WERI-Rb-1 (cell line): Measurements from ENCODE around the gene LRP10.
A peak's percentile ranks its signal among the peaks of the same experiment; 100 is the strongest.

Experiments
- DNase-seq: peaks from one replicate; pipeline ENCODE4 v3.0.0-alpha.2; 2020
- H3K27ac ChIP-seq: fragments of 250-450 bp; sonication (Bioruptor Pico); 2 replicates; pipeline ENCODE4 v1.5.1; 2020; ENCODE audit warnings: mild to moderate bottlenecking, moderate library complexity
- H3K27me3 ChIP-seq: fragments of 250-450 bp; sonication (Bioruptor Pico); 2 replicates; pipeline ENCODE4 v1.5.1; 2021; ENCODE audit warnings: mild to moderate bottlenecking, low read depth, moderate library complexity; ENCODE audit not compliant: insufficient read depth, severe bottlenecking
- H3K36me3 ChIP-seq: fragments of 250-450 bp; sonication (Bioruptor Pico); 2 replicates; pipeline ENCODE4 v1.5.1; 2020; ENCODE audit warnings: mild to moderate bottlenecking, moderate library complexity
- H3K4me3 ChIP-seq: 2 replicates; pipeline ENCODE4 v1.5.1; 2011; ENCODE audit warnings: low read depth, mild to moderate bottlenecking, control low read depth, low read length
- H3K9me3 ChIP-seq: fragments of 250-450 bp; sonication (Bioruptor Pico); 2 replicates; pipeline ENCODE4 v1.5.1; 2021; ENCODE audit warnings: mild to moderate bottlenecking, moderate library complexity; ENCODE audit not compliant: severe bottlenecking
- TF ChIP-seq, protein P1 (sequence below): IDR thresholded peaks from 2 replicates; pipeline ENCODE4 v1.5.1; 2011; ENCODE audit warnings: low read depth, mild to moderate bottlenecking, control low read depth, inconsistent platforms, low read length

LRP10 gene

GRCh38 chr14:22872833-22873520 lies 1.4 kb downstream of the LRP10 start:
- no peak for DNase-seq
- Histone ChIP-seq H3K27ac (peak overlapping the region; percentile 78; the same call in 1 of the 2 replicates), H3K27me3 (no peaks in the 10 kb centered on the region), H3K9me3 (no peaks in the 10 kb centered on the region), H3K4me3 (no peak overlapping the region; the same call in 1 of the 2 replicates), H3K36me3 (no peaks in the 10 kb centered on the region; the same call in 1 of the 2 replicates)
- TF ChIP-seq, protein P1, sequence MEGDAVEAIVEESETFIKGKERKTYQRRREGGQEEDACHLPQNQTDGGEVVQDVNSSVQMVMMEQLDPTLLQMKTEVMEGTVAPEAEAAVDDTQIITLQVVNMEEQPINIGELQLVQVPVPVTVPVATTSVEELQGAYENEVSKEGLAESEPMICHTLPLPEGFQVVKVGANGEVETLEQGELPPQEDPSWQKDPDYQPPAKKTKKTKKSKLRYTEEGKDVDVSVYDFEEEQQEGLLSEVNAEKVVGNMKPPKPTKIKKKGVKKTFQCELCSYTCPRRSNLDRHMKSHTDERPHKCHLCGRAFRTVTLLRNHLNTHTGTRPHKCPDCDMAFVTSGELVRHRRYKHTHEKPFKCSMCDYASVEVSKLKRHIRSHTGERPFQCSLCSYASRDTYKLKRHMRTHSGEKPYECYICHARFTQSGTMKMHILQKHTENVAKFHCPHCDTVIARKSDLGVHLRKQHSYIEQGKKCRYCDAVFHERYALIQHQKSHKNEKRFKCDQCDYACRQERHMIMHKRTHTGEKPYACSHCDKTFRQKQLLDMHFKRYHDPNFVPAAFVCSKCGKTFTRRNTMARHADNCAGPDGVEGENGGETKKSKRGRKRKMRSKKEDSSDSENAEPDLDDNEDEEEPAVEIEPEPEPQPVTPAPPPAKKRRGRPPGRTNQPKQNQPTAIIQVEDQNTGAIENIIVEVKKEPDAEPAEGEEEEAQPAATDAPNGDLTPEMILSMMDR = no peak

DNA sequence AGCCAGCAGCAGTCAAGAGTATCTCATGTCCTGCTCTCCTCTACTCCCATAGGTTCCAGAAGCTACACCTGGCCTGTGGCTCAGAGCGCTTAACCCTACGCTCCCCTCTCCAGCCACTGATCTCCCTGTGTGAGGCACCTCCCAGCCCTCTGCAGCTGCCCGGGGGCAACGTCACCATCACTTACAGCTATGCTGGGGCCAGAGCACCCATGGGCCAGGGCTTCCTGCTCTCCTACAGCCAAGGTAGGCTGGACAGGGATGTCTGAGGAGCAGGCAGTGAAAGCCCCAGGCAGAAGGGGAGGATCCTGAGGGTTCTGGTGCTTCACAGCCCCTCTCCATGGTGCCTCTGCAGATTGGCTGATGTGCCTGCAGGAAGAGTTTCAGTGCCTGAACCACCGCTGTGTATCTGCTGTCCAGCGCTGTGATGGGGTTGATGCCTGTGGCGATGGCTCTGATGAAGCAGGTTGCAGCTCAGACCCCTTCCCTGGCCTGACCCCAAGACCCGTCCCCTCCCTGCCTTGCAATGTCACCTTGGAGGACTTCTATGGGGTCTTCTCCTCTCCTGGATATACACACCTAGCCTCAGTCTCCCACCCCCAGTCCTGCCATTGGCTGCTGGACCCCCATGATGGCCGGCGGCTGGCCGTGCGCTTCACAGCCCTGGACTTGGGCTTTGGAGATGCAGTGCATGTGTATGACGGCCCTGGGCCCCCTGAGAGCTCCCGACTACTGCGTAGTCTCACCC lies 3.6 kb downstream of the LRP10 start:
- Histone ChIP-seq H3K27me3 (no peaks in the 10 kb centered on the region), H3K27ac (no peak overlapping the region), H3K36me3 (no peaks in the 10 kb centered on the region; the same call in 1 of the 2 replicates), H3K4me3 (no peak overlapping the region), H3K9me3 (no peaks in the 10 kb centered on the region)
- TF ChIP-seq, protein P1 = no peak
- no peak for DNase-seq

DNA sequence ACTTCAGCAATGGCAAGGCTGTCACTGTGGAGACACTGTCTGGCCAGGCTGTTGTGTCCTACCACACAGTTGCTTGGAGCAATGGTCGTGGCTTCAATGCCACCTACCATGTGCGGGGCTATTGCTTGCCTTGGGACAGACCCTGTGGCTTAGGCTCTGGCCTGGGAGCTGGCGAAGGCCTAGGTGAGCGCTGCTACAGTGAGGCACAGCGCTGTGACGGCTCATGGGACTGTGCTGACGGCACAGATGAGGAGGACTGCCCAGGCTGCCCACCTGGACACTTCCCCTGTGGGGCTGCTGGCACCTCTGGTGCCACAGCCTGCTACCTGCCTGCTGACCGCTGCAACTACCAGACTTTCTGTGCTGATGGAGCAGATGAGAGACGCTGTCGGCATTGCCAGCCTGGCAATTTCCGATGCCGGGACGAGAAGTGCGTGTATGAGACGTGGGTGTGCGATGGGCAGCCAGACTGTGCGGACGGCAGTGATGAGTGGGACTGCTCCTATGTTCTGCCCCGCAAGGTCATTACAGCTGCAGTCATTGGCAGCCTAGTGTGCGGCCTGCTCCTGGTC lies 4.3 kb downstream of the LRP10 start:
- no peaks in the 10 kb centered on the region; the same call in 1 of the 2 replicates for H3K36me3 ChIP-seq
- TF ChIP-seq, protein P1 = no peak
- no peak overlapping the region for H3K4me3 ChIP-seq

DNA sequence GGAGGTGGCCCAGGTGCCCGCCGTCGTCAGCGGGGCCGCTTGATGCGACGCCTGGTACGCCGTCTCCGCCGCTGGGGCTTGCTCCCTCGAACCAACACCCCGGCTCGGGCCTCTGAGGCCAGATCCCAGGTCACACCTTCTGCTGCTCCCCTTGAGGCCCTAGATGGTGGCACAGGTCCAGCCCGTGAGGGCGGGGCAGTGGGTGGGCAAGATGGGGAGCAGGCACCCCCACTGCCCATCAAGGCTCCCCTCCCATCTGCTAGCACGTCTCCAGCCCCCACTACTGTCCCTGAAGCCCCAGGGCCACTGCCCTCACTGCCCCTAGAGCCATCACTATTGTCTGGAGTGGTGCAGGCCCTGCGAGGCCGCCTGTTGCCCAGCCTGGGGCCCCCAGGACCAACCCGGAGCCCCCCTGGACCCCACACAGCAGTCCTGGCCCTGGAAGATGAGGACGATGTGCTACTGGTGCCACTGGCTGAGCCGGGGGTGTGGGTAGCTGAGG lies 5.5 kb downstream of the LRP10 start:
- Histone ChIP-seq H3K27ac (no peak overlapping the region), H3K36me3 (no peaks in the 10 kb centered on the region; the same call in 1 of the 2 replicates), H3K9me3 (no peaks in the 10 kb centered on the region), H3K27me3 (no peaks in the 10 kb centered on the region), H3K4me3 (no peak overlapping the region)
- TF ChIP-seq, protein P1 = no peak
- no peak for DNase-seq

More for the DNA sequence above, 4.3 kb downstream of the LRP10 start:
- Histone ChIP-seq H3K9me3 (no peaks in the 10 kb centered on the region), H3K27ac (no peak overlapping the region), H3K27me3 (no peaks in the 10 kb centered on the region)
- no peak for DNase-seq

DNA sequence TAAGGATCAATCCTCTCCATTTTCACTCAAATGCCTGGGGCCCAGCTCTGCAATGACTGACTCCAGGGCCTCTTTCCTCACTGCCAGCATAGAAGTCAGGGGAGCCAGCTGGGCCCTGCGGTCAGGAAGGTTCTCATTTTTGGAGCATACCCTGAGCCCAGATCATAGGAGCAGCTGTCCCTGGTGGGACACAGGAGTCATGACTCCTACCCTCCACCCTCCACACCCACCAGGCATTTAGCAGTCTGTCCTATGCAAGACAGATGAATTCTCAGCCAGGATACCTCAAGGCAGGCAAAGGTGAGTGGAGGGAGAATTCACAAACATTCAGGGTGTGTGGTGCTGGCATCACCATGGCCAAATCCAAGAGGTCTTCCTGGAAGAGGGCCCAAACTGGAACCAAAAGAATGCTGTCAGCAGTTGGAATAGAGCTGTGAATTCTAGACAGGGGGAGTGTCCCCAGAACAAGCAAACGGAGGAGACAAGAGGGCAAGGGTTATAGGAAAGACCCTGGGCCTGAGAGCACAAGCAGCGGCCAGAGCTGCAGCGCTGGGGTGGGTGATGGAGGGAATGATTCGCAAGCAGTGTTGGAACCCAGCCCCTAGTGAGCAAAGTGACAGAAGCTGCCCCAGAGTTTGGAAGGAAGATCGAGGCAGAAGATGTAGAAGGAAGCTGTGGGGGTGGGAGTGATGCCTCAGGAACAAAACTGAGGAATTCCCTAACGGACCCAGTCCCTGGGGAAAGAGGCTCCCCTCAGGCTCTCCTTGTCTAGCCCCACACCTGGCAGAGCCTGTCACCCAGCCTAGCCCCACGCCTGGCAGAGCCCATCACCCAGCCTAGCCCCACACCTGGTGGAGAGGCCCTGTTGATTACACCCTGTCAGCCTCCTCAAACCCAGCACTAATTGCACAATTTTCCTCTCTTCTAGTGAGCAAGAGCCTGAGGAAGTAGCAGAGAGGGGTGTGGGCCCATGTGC lies 7.0 kb downstream of the LRP10 start:
- no peak for DNase-seq
- no peaks in the 10 kb centered on the region for H3K27me3 ChIP-seq
- H3K27ac ChIP-seq = no peak overlapping the region
- H3K9me3 ChIP-seq = no peaks in the 10 kb centered on the region
- no peaks in the 10 kb centered on the region; the same call in 1 of the 2 replicates for H3K36me3 ChIP-seq
- no peak overlapping the region for H3K4me3 ChIP-seq
- TF ChIP-seq, protein P1 = no peak
